Lung (tissue), 12 donors: ENCODE measurements around the gene GCK. TPM values are rescaled to one million over a fixed set of nuclear protein-coding genes. Genes with fewer than 3 reads are reported as not detected.

ENCODE experiments used
- ATAC-seq: fragments of 200-7000 bp; cut with Tn5 transposase; one replicate; pipeline ENCODE4 v1.9.1; 2020; ENCODE audit warnings: moderate number of reproducible peaks; ENCODE audit not compliant: insufficient read depth, low FRiP score
- DNase-seq, 3 donors: peaks; one replicate each; pipeline ENCODE4 v3.0.0-alpha.2; 2013 to 2017
- H3K27ac ChIP-seq, 2 donors: one replicate each; pipeline ENCODE4 v1.5.1; 2013; ENCODE audit warnings: mild to moderate bottlenecking in 2 of 2, moderate library complexity in 2 of 2, control low read depth in 1 of 2, inconsistent platforms in 1 of 2, low read depth in 1 of 2, low read length in 1 of 2
- H3K27me3 ChIP-seq, 3 donors: one replicate each; pipeline ENCODE4 v1.5.1; 2013; ENCODE audit warnings: low read length in 2 of 3; ENCODE audit not compliant: control insufficient read depth in 3 of 3, insufficient read depth in 3 of 3
- H3K36me3 ChIP-seq, 4 donors: one replicate each; pipeline ENCODE4 v1.5.1; 2013; ENCODE audit warnings: low read length in 4 of 4, mild to moderate bottlenecking in 1 of 4, moderate library complexity in 1 of 4; ENCODE audit not compliant: control insufficient read depth in 4 of 4, insufficient read depth in 4 of 4
- H3K4me1 ChIP-seq, 5 donors: one replicate each; pipeline ENCODE4 v1.5.1; 2013; ENCODE audit warnings: low read length in 5 of 5, mild to moderate bottlenecking in 2 of 5, moderate library complexity in 1 of 5; ENCODE audit not compliant: control insufficient read depth in 5 of 5, insufficient read depth in 5 of 5
- H3K4me3 ChIP-seq: one replicate; pipeline ENCODE4 v1.5.1; 2013; ENCODE audit warnings: mild to moderate bottlenecking, control low read depth, moderate library complexity
- H3K9ac ChIP-seq, 2 donors: one replicate each; pipeline ENCODE4 v1.5.1; 2013; ENCODE audit warnings: low read length in 2 of 2, control low read depth in 1 of 2; ENCODE audit not compliant: insufficient read depth in 1 of 2
- H3K9me3 ChIP-seq, 4 donors: one replicate each; pipeline ENCODE4 v1.5.1; 2013; ENCODE audit warnings: low read length in 3 of 4, mild to moderate bottlenecking in 1 of 4, moderate library complexity in 1 of 4; ENCODE audit not compliant: control insufficient read depth in 4 of 4, insufficient read depth in 3 of 4
- CTCF ChIP-seq: IDR thresholded peaks from 2 replicates; pipeline ENCODE4 v1.5.1; 2012; ENCODE audit warnings: mild to moderate bottlenecking; ENCODE audit errors: control extremely low read depth, extremely low read depth
- WGBS, 2 donors: extraction: QIAGEN DNeasy Blood & Tissue Kit; methylation state at CpG; one replicate each; pipeline ENCODE4 v1.1.7; 2013; 5-methylcytosine and 5-hydroxymethylcytosine counted together
- polyA plus RNA-seq, 2 donors: library from polyadenylated mRNA; stranded (reverse); fragments of 200-250 nt; gene quantifications; one replicate each; pipeline ENCODE4 v1.2.1, GENCODE V29; 2013
- total RNA-seq, 2 donors: library from RNA; depleted of rRNA in 1 of 2; stranded (reverse); fragments of >200 nt in 1 of 2; gene quantifications; one replicate each; pipeline ENCODE4 v1.2.1, GENCODE V29; 2014 to 2021
- donor health status: control.
- donor health status: control.
- donor health status: Bipolar disorder and iron deficiency.
- donor health status: healthy.
- donor health status: DM: yes; HTN: yes; CAD: no.

Gene GCK
- total and polyA plus RNA-seq, 4 donors: 0.25 to 1.1 (median 0.43) TPM

- ATAC-seq: no peak
- TF ChIP-seq CTCF: no peak
- H3K27ac ChIP-seq: no peak overlapping the region
- peaks cover 0 to 3% (median 2%) of the 10 kb centered on the region in 5 donors for H3K4me1 ChIP-seq
- no peaks in the 10 kb centered on the region for H3K27me3 ChIP-seq
- H3K9ac ChIP-seq: no peak overlapping the region
- DNase-seq: no peak
- H3K9me3 ChIP-seq: no peaks in the 10 kb centered on the region
- WGBS, 2 donors: 84 to 91% methylated on average over 8 of the region's 8 CpGs
- no peak overlapping the region for H3K4me3 ChIP-seq
- no peaks in the 10 kb centered on the region for H3K36me3 ChIP-seq
These were observed 33.8 kb downstream of the GCK start for GRCh38 chr7:44155191-44156185.

GRCh38 chr7:44154703-44155102, 34.5 kb downstream of the GCK start:
- 59 to 68% methylated on average over 3 of the region's 3 CpGs for WGBS, 2 donors
- Histone ChIP-seq H3K9me3 (no peaks in the 10 kb centered on the region), H3K27ac (no peak overlapping the region), H3K9ac (no peak overlapping the region), H3K4me1 (peaks cover 0 to 11% (median 4%) of the 10 kb centered on the region in 5 donors), H3K27me3 (no peaks in the 10 kb centered on the region), H3K36me3 (no peaks in the 10 kb centered on the region), H3K4me3 (no peak overlapping the region)
- ATAC-seq: no peak
- no peak for TF ChIP-seq CTCF
- no peak for DNase-seq

GRCh38 chr7:44153948-44154335, 35.3 kb downstream of the GCK start:
- ATAC-seq: no peak
- Histone ChIP-seq H3K4me1 (peaks cover 0 to 13% (median 5%) of the 10 kb centered on the region in 5 donors), H3K27me3 (no peaks in the 10 kb centered on the region), H3K4me3 (no peak overlapping the region), H3K27ac (no peak overlapping the region), H3K9ac (no peak overlapping the region), H3K36me3 (no peaks in the 10 kb centered on the region), H3K9me3 (no peaks in the 10 kb centered on the region)
- no peak for TF ChIP-seq CTCF
- no peak for DNase-seq
- WGBS, 2 donors: 82 to 95% methylated on average over 5 of the region's 5 CpGs
